GM12874 (cell line): ENCODE data around the gene BCLAF1.

Source experiments
- TF ChIP-seq, protein P1 (sequence below): IDR thresholded peaks from 2 replicates; pipeline ENCODE4 v1.5.1; 2011; ENCODE audit warnings: low read depth, mild to moderate bottlenecking, control low read depth, low read length, moderate library complexity; ENCODE audit not compliant: insufficient read depth

BCLAF1 gene

DNA sequence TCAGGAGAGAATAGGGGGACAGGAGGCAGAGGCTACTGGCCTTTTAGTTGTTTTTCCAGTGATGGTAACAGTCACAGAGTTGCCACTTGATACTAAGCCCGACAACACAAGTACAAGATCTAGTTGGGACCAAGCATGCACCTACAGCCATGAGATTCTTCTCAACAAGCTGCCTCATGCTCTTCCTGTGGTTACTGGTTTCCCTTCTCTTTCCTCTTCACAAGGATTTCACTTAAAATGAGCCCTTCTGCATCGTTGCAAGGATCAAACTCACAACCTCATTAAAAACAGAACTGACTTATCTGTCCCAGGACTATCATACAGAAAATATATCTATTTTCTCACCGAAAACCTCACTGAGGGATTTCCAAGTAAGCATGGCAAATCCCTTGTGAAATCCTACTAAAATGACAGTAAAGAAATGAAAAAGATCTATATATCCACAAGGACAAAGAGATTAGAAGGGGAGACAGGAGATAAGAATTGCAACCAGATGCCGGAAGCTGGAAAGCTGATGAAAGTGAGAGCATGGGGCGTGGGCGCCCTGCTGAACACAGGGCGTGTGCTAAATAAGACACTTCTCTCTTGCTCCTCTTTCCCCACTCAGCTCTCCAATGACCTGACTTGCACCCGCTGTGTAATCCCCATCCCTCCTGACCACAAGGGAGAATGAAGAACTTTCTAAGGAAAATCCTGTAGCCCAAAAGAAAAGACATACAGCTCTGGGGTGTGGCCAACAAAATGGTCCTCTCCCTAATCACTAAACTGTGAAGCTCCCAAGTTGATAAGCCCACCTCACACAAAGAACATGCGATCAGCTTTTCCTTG lies 53.0 kb downstream of the BCLAF1 start:
- TF ChIP-seq, protein P1, sequence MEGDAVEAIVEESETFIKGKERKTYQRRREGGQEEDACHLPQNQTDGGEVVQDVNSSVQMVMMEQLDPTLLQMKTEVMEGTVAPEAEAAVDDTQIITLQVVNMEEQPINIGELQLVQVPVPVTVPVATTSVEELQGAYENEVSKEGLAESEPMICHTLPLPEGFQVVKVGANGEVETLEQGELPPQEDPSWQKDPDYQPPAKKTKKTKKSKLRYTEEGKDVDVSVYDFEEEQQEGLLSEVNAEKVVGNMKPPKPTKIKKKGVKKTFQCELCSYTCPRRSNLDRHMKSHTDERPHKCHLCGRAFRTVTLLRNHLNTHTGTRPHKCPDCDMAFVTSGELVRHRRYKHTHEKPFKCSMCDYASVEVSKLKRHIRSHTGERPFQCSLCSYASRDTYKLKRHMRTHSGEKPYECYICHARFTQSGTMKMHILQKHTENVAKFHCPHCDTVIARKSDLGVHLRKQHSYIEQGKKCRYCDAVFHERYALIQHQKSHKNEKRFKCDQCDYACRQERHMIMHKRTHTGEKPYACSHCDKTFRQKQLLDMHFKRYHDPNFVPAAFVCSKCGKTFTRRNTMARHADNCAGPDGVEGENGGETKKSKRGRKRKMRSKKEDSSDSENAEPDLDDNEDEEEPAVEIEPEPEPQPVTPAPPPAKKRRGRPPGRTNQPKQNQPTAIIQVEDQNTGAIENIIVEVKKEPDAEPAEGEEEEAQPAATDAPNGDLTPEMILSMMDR = no peak

DNA sequence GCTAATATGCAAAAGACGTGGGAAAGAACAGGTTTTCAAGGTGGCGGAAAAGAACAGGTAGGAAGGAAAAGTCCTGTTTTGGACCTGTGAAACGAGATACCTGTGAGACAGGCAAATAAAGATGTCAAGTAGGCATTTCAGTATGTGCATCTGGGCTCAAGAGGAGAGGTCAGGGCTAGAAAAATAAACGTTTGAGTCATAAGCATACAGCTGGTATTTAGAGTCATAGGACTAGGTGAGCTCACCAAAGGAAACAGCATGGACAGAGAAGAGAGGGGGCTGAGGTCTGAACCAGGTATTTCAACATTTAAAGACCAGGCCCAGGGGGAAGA lies 54.4 kb downstream of the BCLAF1 start:
- TF ChIP-seq, protein P1 = no peak

DNA sequence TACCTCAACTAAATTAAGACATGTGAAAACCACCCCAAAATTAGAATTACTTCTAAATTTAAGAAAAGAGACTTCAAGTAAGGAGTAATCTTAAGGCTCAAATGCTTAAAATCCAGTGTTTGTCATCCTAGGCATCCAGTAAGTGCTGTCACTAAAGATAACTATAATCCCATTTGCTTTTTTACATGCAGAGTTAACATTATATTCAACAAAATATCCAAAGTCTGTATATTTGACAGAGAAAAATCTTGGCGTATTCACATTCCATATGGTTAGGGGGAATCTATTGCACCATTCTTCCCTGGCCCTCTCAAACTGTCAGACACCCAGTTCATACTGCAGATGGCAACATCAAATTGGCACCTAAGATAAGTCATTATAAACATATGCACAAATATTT lies 56.9 kb downstream of the BCLAF1 start:
- TF ChIP-seq, protein P1 = no peak

DNA sequence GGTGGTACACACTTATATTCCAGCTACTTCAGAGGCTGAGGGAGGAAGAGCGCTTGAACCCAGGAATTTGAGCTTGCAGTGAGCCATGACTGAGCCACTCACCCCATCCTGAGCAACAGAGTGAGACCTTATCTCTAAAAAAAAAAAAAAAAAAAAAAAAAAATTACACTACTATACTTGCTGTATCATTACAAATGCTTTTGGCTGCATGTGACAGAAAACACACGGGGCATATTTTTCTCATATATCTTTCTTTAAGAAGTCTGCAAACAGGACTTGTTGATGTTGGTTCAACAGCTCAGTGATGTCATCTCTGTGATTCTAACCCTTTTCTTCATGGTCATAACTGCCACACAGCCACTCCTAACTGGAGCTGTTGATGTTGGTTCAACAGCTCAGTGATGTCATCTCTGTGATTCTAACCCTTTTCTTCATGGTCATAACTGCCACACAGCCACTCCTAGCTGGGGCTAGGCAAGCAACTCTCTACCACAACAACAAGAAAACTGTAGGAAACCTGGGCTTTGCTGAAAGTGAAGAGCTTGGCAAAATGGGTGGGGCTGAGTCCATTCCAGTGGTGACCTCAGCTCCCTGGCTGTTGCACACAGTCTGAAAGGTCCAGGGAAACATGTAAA lies 59.3 kb downstream of the BCLAF1 start:
- TF ChIP-seq, protein P1 = no peak

DNA sequence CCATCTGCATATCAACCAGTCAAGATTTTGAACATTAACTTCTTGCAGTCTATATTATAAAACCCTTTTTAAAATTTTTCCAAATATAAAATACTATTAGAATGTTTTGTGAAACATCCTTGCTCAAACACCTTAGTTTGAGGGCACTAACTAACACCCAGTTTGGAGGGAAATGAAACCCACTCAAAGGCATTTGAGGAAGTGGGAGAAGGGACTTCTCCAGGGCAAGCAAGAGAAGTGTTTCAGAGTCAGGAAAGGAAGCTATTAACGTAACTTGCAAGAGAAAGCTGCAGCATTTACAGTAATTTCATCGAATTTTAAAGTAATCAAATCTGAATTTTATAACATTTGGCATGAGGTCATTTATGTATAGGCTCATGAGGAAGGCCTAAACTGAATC lies 60.8 kb downstream of the BCLAF1 start:
- TF ChIP-seq, protein P1 = no peak

DNA sequence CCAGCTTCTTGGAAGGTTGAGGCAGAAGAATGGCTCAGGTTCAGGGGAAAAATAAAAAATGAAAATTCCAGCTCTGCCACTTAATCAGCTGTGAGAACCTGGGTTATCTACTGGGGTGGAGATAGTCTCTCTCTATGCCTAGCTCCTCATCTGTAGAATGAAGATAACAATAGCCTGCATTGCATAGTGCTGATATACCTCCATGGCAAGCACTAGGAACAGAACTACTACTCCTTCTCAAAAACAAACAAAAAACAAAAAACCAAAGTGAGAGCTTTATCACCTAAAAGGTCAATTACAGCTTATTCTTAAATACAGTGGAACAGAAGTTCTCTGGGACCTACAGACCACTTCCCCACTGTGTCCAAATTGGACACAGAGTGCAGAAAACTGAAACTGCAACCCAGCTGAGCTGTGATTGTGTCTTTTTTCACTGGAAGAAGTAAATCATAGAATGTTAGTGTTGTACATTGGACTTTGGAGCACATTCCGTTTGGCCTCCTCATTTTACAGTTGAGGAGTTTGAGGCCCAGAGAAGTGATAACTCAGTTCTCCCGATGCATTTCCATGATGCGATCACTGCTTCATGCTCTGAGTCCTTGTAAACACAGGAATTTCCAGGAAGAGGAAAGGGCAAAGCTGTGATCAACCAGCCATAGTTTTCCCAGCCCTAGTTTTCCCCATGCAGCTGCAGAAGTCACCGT lies 62.8 kb downstream of the BCLAF1 start:
- TF ChIP-seq, protein P1 = no peak

DNA sequence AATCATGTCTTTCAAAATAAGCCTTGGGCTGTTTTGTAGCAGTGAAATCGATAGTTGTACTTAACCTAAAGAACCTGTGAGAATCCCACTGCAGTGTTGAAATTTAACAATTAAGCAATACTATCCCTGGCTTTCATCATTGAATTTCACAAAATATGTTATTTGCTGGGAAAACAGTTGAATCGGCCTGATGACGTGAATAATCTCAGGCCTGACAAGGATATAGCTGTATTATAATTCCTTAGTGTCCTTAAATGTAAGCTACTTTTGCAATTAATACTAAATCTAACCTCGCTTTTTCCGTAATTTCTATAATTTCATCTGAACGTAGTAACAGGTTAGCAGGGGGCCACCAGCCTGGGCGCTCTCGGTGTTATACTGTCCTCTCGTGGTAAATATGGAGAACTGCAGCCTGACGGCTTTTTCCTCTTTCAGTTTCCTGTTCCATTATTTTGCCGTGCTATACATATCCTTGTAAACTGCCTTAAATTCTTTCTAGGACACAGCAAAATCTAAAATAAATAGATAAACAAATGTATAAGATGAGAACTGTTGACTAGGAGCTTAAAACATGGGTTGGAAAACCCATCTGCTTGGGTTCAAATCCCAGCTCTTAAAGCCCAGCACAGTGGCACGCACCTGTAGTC lies 63.5 kb downstream of the BCLAF1 start:
- TF ChIP-seq, protein P1 = peak; percentile 96
